Measurements from ENCODE around the gene ADAMTS13.

The ADAMTS13 gene

DNA sequence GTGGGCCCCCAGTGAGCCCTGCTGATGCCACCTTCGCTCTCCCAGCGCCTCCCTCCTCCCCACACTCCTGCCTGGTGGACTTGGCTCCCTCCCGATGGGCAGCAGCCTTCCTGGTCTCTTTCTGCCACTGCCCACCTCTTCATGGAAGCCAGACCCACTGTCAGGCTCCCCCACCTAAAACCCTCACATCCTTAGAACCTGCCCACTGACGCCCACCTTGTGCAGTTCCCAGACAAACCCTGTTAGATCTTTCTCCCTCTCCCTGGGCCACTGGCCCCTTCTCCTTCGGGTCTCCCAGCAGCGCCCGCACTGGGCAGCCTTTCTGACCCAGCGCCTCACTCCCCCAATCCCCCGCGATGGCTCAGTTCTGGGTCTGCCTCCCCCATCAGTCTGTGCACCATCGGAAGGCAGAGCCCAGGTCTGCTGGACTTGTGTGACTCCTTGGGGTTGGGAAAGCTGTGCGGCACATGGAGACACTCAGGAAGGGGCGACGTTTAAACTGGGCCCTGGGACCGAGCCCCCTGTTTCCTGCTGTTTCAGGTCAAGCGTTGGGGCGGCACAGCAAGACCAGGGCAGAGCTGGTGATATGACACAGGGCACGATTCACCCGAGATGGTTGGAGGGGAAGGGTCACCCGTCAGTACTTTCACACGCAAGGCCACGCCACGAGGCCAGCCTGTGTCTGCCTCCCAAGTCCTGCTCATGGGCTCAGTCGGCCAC lies 85.2 kb downstream of the ADAMTS13 start:
- DNase-seq (ENCODE audit: low read depth, low spot score) = no peak

DNA sequence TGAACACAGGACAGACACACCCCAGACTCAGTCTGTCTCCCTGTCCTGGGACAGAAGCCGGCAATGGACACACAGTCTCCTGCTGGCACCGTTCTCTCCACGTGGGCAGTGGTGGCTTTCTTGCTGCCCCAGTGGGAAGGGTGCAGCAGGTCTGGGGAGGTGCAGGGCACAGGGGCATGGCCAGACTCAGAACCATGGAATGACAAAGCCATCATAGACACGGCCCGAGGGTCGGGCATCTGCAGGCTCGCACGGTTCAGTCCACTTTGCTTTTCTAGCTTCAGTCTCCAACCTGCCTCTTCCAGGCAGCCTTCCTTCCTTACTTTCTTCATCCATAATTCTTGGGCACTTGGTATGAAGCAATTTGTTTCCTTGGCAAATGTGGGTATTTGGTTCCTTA lies 85.9 kb downstream of the ADAMTS13 start:
- DNase-seq (ENCODE audit: low read depth, low spot score) = no peak
